ENCODE results near the gene PPP1R12B.
"Not testable (repeated sequence)": the region's sequence is repeated elsewhere in the genome, so short reads cannot be mapped to it uniquely, and the experiment has no call there.

Gene PPP1R12B

DNA sequence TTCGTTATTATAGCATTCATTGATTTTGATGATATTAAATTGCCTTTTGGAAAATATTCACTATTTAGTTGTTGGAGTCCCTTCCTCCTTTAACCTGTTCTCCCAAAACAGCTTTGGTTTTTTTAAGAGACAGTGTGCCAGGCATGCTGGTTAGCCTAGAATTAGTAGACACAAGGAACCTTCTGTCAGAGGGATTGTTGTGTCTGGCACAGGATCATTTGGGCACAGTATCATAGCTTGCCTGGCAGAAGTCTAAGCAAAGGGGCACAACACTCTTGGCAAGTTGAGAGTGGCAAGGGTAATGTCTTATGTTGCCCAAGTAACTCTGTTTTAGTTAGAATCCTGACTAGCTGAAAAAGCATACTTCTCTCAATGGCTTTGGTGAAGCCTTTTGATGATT, 49.9 kb downstream of the PPP1R12B start:
- DNase-seq (ENCODE audit: low read depth in 2 of 3, low spot score in 1 of 3): not testable (repeated sequence)

DNA sequence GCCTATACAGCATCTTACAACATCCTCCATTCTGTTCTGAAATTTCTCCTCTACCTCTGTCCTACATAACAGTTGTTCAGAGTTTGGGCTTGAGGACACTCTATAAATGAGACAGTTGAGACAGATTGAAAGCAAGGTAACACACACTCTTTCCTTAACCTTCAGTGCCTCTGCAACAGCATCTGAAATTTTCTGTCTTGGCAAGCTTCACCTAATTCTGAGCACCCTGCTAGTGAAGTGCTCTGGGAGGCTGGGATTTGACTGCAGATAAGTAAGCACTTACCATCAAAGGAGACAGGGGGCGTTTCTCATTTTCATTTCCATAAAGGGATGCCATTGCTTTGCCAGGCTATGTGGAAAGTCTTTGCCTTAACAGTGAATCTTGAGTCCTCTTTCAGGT, 53.3 kb downstream of the PPP1R12B start:
- DNase-seq (ENCODE audit: low read depth in 2 of 3, low spot score in 1 of 3): not testable (repeated sequence)

DNA sequence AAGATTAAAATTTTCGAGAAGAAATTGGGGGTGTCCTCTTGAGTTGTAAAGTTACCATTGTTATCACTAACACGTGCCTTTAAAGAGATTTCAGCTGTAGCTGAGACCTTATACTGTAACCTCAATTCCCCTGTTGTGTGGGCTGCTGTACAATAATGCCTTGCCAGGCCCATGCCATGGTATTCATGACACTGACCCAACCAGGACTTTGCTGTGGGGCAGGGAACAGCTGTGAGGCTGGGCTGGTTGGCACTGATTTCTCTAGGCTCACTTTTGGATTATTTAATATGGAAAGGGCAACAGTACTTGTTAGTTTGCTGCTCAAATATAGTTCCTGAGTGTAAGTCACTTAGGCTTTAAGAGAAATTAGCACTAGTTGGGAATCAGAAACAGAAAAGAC, 54.9 kb downstream of the PPP1R12B start:
- DNase-seq (ENCODE audit: low read depth in 2 of 3, low spot score in 1 of 3): not testable (repeated sequence)

DNA sequence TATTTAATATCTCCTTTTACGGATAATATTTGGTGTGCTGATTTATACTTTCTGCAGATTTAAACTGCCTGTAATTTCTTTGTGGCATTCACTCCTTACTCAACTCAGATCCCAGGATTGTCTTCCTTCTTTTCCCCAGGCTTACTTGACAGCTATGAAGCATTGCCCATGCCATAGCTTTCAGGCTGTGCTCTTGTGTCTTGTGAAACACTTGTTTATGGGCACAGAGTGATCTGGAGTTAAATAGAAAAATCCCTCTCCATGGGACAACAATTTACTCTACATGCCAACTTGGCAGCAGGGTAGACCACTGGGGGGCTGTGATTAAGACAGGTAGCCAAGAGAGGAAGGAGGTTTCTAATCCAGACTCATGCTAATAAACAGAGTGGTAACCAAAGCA, 57.4 kb downstream of the PPP1R12B start:
- DNase-seq (ENCODE audit: low read depth in 2 of 3, low spot score in 1 of 3): no peak

DNA sequence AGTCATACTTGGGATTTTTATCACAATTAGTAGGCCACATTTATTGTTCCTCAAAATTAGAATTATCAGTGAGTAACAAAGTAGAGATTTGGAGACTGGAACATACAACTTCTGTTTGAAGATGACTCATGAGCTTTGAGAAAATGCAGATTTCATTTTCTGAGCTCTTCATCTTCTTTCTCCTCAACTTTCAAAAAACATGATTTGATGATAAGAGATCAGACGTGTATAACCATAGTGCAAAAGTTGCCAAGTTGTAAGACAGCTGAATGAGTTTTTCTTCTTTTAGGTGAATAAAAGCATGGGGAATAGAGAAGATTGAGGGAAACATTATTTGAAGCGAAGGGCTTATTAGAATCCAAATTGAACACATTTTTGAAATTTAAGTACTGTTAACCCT, 58.4 kb downstream of the PPP1R12B start:
- DNase-seq (ENCODE audit: low read depth in 2 of 3, low spot score in 1 of 3): not testable (repeated sequence)

DNA sequence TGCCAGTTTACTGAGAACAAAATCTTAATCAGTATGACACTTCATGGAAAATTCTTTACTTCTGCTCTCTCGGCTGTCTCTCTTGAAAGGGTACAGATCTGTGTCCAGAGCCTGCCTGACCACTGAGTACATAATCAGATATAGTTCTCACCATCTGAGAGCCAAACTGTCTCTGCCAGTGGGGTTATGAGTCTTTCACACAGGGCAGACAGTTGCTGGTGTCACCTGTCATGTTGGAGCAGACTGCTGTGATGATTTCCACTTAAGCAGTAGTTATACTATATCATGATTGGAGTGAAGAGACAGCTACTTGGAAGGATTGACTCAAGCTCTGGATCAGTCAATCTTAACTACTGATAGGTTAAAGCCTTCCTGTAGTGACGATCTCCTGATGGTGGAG, 58.9 kb downstream of the PPP1R12B start:
- not testable (repeated sequence) for DNase-seq (ENCODE audit: low read depth in 2 of 3, low spot score in 1 of 3)

DNA sequence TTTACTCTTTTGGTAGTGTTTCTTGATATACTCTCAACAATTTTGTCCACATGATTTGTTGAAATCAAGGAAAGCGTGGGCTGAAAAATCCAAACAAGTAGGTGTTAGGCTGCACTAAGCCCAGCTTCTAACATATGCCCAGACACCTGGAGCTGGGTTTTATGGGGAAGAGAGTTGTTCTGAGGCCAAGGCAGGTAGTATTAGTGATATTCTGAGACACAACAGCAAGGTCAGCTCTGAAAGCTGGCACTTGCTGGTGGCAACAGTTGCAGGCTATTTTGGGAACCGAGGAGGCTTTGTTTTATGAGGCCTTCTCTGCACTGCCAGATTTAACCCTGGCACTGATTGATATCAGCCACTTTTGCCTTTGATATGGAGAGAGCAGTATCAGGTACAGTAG, 61.8 kb downstream of the PPP1R12B start:
- not testable (repeated sequence) for DNase-seq (ENCODE audit: low read depth in 2 of 3, low spot score in 1 of 3)

DNA sequence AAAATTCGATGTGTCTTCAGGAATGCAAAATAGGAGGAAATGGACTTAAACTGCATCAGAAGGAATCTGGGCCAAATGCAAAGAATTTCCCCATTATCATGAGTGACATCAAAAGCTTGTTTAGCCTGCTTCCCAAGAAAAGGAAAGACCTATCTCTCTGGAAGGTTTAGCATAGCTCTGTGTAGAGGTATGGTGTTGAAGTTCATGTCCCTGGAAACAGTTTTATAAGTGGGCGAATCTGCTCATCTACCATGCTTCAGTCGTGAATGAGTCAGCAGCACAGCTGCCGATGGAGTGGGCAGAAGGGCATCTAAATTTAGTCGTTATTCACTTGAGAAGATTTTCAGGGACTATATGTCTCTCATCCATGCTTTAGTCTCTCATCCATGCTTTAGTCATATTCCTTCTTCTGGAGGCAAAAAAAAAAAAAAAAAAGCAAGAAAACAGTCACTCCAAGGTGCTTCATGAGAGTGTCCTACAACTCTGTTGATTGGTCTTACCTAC, 62.4 kb downstream of the PPP1R12B start:
- not testable (repeated sequence) for DNase-seq (ENCODE audit: low read depth in 2 of 3, low spot score in 1 of 3)

DNA sequence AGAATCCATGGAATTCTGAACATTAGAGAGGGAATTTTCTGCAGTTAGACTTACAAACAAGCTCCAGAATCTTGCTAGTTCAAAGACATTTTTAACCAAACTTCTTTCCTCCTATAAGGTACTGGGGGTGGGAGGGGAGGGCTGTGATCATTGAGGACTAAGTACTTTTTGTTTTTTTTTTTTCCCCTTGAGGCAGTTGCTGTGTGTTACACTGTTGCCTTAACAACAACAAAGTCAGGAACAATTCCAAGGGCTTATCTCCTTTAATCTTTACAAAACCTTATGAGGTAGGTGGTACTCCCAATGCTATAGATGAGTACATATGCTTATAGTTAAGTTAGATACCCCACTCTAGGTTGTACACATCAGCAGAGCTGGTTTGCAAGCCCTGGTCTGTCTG, 62.9 kb downstream of the PPP1R12B start:
- DNase-seq (ENCODE audit: low read depth in 2 of 3, low spot score in 1 of 3): no peak

DNA sequence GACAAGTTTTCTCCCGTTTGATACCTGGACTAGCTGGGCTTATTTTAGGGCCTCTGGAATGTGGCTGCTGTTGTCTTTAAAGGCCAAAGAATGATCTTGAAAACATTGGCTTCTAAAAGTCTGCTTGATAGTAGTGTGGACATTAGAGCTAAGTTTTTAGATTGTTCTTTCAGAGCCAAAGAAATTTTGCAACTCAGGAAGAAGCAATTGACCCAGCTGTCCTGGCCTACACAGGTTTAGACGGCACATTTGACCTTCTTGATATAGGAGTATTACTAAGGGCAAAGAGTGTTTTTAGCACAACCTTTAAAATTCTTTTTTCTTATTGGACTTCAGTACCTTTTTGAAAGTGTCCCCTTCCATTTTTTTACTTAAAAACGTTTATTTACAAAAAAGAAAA, 63.9 kb downstream of the PPP1R12B start:
- DNase-seq (ENCODE audit: low read depth in 2 of 3, low spot score in 1 of 3): not testable (repeated sequence)

DNA sequence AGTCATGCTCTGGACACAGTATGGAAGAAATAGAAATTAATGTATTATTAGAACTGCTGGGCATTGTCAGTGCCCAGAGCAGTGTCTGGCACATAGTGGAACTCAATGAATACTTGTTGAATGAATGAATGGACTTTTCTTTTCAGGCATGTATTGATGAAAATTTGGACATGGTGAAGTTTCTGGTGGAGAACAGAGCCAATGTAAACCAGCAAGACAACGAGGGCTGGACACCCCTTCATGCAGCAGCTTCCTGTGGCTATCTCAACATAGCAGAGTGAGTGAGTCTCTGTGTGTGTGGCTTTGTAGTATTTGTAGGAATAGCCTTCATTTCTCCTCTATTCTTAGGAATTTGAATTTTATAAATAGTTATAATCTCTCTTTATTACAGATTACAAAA, 68.1 kb downstream of the PPP1R12B start:
- DNase-seq (ENCODE audit: low read depth in 2 of 3, low spot score in 1 of 3): no peak

DNA sequence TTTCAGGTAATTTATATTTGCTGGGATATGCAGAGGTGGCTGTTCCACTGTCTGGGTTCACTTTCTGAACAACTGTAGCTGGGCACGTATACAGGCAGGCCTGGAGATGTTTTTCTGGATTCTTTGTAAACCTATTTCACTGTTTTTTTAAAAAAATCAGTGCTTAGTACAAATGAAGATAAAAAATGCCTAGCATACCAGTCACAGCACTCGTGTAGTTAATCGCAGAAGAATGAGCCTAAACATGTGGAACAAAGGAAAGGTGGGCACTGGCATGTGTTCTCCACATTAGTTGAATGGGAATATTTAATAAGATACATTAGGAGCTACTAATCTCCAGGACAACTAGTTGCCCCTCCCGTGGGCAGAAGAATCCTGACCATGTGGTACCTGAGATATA, 68.6 kb downstream of the PPP1R12B start:
- not testable (repeated sequence) for DNase-seq (ENCODE audit: low read depth in 2 of 3, low spot score in 1 of 3)

DNA sequence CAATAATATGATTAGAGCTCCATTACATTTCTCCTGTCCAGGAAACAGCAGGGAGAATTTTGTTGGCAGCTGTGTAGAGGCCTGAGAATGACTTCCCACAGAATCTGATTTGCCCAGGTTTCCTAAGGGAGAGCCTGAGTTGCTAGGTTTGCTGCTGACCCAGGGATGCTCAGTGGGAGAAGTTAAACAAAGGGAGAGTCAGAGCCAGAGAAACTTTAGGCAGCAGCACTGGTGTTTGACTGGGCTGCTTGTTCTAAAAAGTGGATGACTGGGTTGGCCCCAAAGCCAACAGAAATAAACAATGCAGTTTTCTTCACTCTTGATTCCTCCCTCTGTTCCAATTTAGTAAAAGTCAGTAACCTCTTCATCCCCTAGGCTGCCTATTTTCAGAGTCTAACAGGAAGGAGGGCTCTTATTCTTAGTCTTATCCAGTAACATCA, 69.3 kb downstream of the PPP1R12B start:
- not testable (repeated sequence) for DNase-seq (ENCODE audit: low read depth in 2 of 3, low spot score in 1 of 3)

DNA sequence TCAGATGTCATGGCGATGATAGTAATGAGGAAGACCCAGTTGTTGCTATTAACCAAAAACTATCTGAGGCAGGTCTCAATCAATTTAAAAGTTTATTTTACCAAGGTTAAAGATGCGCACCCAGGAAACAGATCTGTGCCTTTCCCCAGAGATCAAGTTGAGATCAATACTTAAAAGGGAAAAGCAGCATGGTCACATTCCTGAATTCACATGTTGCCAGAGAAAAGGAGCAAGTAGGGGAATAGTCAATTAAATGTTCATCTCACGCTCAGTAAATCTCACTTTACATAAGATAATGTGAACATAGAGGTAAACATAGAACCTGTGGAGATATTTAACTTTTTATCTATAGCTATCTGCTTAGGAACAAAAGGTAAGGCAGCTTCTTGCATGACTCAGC, 71.2 kb downstream of the PPP1R12B start:
- not testable (repeated sequence) for DNase-seq (ENCODE audit: low read depth in 2 of 3, low spot score in 1 of 3)

DNA sequence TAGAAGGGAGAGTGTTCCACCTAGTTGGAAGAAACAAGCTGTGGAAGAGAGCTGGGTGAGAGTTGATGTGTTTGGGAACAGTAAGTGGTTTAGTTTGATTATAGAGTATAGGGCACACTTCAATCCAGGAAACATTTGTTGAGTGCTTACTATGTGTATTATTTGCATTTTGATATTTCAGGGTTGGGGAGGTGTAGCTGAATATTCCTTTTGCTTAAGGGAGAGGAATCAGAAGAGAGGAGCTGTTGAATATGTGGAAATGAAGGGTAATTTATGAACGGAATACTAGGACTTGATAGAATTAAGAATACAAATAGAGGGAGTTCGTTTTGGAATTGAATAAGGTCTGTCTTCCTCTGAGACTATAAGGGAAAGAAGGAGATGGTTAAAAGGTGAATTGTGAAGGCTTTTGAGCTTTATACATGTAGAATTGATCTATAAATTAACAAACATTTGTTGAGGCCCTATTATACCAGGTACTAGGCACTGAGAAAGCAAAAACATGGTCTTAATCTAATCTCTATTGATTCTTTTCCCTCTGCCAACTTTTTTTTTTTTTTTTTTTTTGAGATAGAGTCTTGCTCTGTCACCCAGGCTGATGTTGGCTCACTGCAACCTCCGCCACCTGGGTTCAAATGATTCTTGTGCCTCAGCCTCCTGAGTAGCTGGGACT, 72.1 kb downstream of the PPP1R12B start:
- not testable (repeated sequence) for DNase-seq (ENCODE audit: low read depth in 2 of 3, low spot score in 1 of 3)

DNA sequence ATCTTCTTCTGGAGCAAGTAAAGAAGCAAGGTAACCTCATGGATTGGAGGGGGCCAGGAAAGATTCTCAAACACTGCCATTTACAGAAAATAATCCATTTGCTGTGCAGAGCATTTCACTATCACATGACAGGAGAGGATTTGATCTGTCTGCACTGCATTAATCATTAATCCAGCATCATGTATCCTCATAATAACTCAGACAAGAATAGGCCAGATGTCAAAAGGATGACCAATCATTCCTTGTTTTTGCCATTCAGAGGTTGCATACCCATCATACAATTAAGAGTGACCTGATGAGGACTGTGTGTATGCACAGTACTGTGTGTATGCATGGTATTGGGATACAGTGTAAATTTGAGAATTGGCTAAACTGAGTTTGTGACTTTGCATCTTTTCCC, 74.2 kb downstream of the PPP1R12B start:
- DNase-seq (ENCODE audit: low read depth in 2 of 3, low spot score in 1 of 3): not testable (repeated sequence)

DNA sequence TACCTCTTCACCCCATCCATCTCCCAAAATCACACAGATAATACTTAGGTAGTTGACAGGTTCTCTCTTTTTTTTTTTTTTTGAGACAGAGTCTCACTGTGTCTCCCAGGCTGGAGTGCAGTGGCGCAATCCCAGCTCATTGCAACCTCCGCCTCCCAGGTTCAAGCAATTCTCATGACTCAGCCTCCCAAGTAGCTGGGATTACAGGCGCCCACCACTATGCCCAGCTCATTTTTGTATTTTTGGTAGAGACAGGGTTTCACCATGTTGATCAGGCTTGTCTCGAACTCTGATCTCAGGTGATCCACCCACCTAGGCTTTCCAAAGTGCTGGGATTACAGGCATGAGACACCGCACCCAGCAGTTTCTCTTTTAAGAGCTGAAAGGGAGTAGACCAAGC, 75.8 kb downstream of the PPP1R12B start:
- DNase-seq (ENCODE audit: low read depth in 2 of 3, low spot score in 1 of 3): not testable (repeated sequence)

DNA sequence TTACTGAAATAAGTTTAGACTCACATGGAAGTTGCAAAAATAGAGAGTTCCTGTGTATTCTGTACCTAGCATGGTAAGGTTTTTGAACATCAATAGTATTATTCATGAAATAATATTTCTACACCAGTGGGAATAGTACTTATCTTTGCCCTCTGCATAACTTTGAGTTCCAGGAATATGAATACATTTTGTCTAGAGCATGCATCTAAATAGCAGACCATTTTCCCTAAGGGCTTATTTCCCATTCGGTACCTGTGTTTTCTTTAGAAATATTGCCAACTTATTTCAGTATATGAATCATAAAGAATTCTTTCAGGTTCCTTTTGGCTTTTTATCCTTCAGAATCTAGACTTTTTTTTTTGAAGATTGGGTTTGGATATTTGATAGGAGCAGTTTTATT, 81.6 kb downstream of the PPP1R12B start:
- not testable (repeated sequence) for DNase-seq (ENCODE audit: low read depth in 2 of 3, low spot score in 1 of 3)

DNA sequence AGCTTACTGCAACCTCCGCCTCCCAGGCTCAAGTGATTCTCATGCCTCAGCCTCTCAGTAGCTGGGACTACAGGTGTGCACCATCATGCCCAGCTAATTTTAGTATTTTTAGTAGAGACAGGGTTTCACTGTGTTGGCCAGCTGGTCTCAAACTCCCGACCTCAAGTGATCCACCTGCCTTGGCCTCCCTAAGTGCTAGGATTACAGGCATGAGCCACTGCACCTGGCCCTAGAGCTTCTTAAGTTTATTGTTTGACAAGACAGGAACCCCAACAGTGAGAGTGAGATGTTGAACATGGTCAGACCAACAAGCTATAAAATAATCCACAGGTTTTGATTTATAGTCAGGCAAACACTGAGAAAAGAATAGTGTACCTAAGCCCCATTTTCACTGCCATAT, 83.8 kb downstream of the PPP1R12B start:
- DNase-seq (ENCODE audit: low read depth in 2 of 3, low spot score in 1 of 3): not testable (repeated sequence)

DNA sequence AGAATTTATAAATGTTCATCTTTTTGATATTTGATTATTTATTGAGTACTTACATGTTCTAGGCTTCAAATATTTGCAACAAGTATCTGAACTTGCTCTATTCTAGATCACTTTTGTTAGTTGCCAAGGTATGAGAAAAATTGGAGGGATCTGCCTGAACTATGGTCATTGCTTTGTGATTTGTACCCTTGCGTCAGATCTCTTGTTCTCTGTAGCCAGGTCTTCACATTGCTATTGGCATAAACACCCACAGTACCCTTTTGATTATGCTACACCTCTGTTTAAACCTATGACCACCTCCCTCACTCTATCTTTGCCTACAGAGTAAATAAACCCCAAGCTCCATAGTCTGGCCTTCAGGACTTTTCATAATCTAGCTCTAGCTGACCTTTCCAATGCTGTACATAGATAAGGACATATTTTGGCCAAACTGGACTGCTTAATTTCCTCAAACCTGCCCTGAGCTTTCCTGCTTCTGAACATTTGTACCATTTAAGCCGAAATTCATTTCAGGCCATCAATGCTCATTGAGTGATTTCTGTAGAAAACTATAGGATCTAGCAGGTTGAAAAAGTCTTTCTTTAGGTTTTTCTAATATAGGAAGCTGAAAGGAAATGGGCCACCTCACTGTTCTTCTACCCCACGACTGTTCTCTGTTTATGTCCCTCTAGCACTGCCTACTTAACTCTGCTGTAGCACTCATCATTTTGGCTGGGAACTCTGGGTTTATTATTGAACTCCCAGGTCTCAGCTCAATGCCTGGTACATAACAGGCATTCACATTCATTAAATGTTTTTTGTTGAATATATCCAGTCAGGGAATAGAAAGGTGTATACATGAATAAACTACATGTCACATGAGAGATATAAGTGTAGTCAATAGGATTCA, 84.9 kb downstream of the PPP1R12B start:
- no peak for DNase-seq (ENCODE audit: low read depth in 2 of 3, low spot score in 1 of 3)

DNA sequence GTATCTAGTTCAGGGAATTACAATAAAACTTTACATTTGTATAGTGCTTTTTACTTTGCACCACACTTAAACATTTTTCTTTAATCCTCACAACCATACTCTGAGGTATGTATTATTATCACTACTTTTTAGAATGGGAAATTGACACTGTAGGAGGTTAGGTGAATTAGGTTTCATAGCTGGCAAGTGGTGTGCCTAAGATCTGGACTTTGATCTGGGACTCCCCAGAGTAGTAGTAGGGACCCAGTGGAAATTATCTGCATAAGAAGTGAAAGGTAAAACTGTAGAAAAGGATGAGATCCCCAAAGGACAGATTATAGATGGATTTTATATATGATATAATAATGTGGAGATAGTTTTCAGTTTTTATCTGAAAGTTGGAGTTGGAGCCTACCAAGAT, 85.6 kb downstream of the PPP1R12B start:
- no peak for DNase-seq (ENCODE audit: low read depth in 2 of 3, low spot score in 1 of 3)

Data from stimulated activated CD4-positive, alpha-beta T cell treated with anti-CD3 and anti-CD28 coated beads, Interleukin-12 subunit alpha, Interleukin-12 subunit beta, amount 100 ng/mL, for 48 hours (primary cell).